HG03066 (cell line): Measurements from ENCODE around the gene ISM1.

Source experiments
- ATAC-seq: cut with Tn5 transposase; IDR thresholded peaks from one replicate; pipeline ENCODE4 v1.9.1; 2021; ENCODE audit warnings: low read depth; ENCODE audit not compliant: unreplicated experiment

Gene ISM1

GRCh38 chr20:13340088-13340487 lies 119.0 kb downstream of the ISM1 start:
- no peak for ATAC-seq

- no peak for ATAC-seq
These were observed 120.8 kb downstream of the ISM1 start for GRCh38 chr20:13341737-13342393.

DNA sequence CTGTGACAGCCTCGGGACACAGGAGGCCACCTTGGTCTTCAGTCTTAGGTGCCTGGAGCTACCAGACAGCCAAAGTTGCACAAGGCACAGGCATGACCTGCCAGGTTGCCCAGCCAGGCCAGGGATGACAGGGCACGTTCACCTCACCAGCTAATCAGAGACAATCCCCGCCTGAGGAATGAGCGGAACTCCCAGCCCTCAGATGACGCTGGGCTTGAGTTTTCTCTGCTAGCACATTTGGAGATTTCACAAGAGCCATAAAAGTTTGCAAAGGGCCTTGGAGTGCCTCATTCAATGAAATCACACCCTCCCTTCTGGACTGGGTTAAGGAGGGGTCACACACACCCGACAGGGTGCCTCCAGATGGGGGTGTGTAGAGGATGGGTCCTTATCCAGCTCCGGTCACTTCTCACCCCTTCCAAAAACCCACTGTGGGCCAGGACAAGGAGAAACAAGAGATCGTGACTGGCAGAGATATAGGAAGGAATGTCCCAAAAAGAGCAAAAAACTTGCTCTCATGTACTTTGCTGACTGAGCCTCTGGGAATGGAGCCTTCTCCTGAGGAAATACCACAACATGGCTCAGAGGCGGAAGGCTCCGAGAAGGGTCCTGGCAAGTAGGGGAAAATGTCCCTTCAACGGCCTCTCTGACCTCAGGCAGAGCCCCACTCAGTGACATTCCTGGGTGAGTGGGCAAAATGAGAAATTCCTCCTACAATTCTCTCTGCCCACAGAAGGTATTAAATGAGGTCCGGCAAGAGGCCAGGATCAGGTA lies 121.6 kb downstream of the ISM1 start:
- ATAC-seq, result no peak

DNA sequence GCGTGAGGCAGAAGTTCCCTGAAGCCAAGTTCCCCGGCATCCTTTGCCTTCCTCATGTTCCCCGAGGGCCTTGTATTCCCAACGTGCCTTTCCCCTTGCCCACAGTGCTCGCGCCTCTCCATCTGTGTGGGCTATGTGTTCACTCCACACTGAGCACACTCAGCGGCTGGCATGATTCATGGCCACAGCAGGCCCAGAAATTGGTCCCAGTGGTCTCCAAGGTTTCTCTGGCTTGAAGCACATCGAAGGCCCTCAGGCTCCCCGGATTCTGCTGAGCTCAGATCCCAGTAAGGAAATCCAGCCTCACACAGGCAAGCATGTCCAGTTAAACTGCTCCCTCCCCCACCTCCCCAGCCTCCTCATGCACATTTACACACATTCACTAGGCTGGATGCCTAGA lies 123.6 kb downstream of the ISM1 start:
- no peak for ATAC-seq

DNA sequence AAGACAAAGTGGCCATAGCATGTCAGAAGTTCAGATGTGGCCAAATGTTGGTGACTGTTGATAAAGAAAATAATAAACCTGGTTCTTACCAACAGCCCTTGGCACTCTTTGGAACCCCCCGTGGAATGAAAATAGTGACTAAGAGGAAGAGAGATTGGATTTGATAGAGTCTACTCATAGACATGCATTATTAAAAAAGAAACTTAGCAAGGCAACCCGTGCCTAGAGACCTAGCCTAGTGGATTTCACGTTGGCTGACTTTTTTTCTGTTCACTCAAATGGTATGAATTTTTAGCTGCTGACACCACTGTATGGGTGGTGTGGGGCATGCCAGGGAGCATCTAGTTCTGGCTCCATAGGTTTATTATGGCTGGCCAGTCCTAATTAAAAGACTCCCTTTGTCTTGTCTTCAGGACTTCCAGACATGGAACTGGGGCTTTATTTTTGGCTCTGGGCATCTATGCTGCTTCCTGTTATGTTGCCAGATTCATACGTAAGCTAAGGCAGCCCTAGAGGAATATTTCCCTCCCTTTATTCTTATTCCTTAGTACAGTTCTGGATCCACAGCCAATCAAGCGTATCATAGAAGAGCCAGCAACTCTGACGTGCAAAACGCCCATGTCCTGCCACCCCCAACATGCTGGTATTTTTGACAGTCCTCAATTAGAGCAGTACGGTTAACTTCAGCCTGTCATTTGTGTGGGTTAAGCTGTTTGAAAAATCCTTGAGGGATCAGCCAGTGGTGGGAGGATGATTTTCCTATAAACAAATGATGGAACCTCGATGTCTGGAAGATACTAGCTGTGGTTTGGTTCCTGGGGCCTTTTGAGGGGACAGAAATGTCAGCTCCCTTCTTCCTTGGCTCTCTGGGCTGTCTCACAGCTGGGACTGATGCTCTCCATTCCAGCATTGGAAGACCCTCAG lies 127.5 kb downstream of the ISM1 start:
- no peak for ATAC-seq

DNA sequence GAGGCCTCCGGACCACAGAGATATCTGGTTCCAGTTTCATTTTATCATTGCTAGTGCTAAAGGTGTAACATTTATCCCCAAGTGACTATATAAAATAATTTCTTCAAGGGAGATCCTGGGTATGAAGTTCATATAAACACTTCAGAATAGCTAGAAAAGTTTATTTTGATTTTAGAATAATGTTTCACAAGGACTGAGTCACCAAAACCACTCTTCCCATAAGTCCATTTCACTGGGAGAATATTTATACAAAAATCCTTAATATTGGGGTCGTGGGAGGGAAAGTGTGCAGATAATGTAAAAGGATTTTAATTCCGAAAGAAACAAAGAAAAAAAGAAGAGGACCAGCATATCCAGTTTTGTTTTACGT lies 128.1 kb downstream of the ISM1 start:
- ATAC-seq, result no peak
